Measurements from ENCODE around the gene BHMT. TPM values are rescaled to one million over a fixed set of nuclear protein-coding genes. Genes with fewer than 3 reads are reported as not detected.
"Not testable (repeated sequence)": the region's sequence is repeated elsewhere in the genome, so short reads cannot be mapped to it uniquely, and the experiment has no call there.

The BHMT gene
- total RNA-seq, 1 donor from 2014 or later, result not detected

- no peak for DNase-seq (ENCODE audit: low read depth)
Observed at GRCh38 chr5:79171635-79172245, 60.1 kb downstream of the BHMT start.

- no peak for DNase-seq (ENCODE audit: low read depth)
Observed at GRCh38 chr5:79172269-79172668, 60.7 kb downstream of the BHMT start.

- no peak for DNase-seq (ENCODE audit: low read depth)
Observed at GRCh38 chr5:79173626-79174025, 62.0 kb downstream of the BHMT start.

- not testable (repeated sequence) for DNase-seq (ENCODE audit: low read depth)
Observed at GRCh38 chr5:79180449-79180848, 68.8 kb downstream of the BHMT start.

- DNase-seq (ENCODE audit: low read depth), result no peak
Observed at GRCh38 chr5:79181419-79182022, 69.9 kb downstream of the BHMT start.

Other genes starting within 250 kb of the BHMT start
- gene ARSB, start 126.5 kb upstream of the BHMT start, total RNA-seq, result 32.4 and 34.2 TPM in 2 replicates
- 0.48 and 1.5 TPM in 2 replicates for gene DMGDH, start 42.1 kb upstream of the BHMT start, total RNA-seq
- gene BHMT2, start 42.0 kb upstream of the BHMT start, total RNA-seq, result 0.64 and 1.2 TPM in 2 replicates
- gene JMY, start 124.3 kb downstream of the BHMT start, total RNA-seq, result 14.9 and 19.8 TPM in 2 replicates

All from myocyte (in vitro differentiated cells).